IMR-90 (cell line): Measurements from ENCODE around the gene LY86. TPM values are rescaled to one million over a fixed set of nuclear protein-coding genes. Genes with fewer than 3 reads are reported as not detected.

Experiments used
- ATAC-seq: fragments of 200-7000 bp; cut with Tn5 transposase; 2 replicates; pipeline ENCODE4 v1.9.1; 2020; ENCODE audit warnings: low read depth, mild to moderate bottlenecking, moderate library complexity
- BruUV-seq: library from RNA; stranded (reverse); fragments of 400-500 nt; replicated peaks from 2 replicates; lab custom pipeline; 2021; lab: Mats Ljungman, UMichigan
- CTCF ChIA-PET: fragments of 300-600 bp; formaldehyde crosslinking; extraction: SDS; loops from one replicate; lab custom pipeline; 2021; ENCODE audit warnings: antibody characterized with exemption; lab: Yijun Ruan, JAX
- POLR2A ChIA-PET: fragments of 300-600 bp; sonication (Branson Sonifier 250); formaldehyde crosslinking; loops from one replicate; lab custom pipeline; 2022; ENCODE audit warnings: antibody characterized with exemption; ENCODE audit not compliant: unreplicated experiment; lab: Charles Lee
- DNase-seq: peaks from one replicate; pipeline ENCODE4 v3.0.0; 2013
- H2AFZ ChIP-seq: replicated peaks from 2 replicates; pipeline ENCODE3; 2013; ENCODE audit warnings: low read length, mild to moderate bottlenecking; ENCODE audit not compliant: poor library complexity
- H2AK5ac ChIP-seq: 2 replicates; pipeline ENCODE4 v1.6.1; 2013; ENCODE audit warnings: low read depth, low read length, inconsistent platforms
- H2AK9ac ChIP-seq: replicated peaks from 2 replicates; pipeline ENCODE3; 2013; ENCODE audit warnings: mild to moderate bottlenecking, low read depth, low read length, moderate library complexity; ENCODE audit not compliant: poor library complexity
- H2BK120ac ChIP-seq: 2 replicates; pipeline ENCODE4 v1.6.1; 2013; ENCODE audit warnings: low read depth, low read length, inconsistent platforms
- H2BK15ac ChIP-seq: 3 replicates; pipeline ENCODE4 v1.6.1; 2013; ENCODE audit warnings: low read depth, low read length, inconsistent platforms
- H2BK20ac ChIP-seq: 2 replicates; pipeline ENCODE4 v1.6.1; 2013; ENCODE audit warnings: low read depth, mild to moderate bottlenecking, inconsistent platforms, low read length, moderate library complexity
- H2BK5ac ChIP-seq: 2 replicates; pipeline ENCODE4 v1.6.1; 2013; ENCODE audit warnings: mild to moderate bottlenecking, low read depth, low read length, inconsistent platforms; ENCODE audit not compliant: poor library complexity, severe bottlenecking
- H3K14ac ChIP-seq: replicated peaks from 2 replicates; pipeline ENCODE4 v1.6.1; 2013; ENCODE audit warnings: low read depth, low read length, inconsistent platforms
- H3K18ac ChIP-seq: 2 replicates; pipeline ENCODE4 v1.6.1; 2013; ENCODE audit warnings: low read depth, low read length, control low read depth
- H3K23ac ChIP-seq: 2 replicates; pipeline ENCODE4 v1.6.1; 2013; ENCODE audit warnings: low read depth, low read length, inconsistent platforms
- H3K27ac ChIP-seq: 2 replicates; pipeline ENCODE4 v1.5.1; 2013; ENCODE audit warnings: mild to moderate bottlenecking, control low read depth, low read length; ENCODE audit not compliant: insufficient read depth
- H3K27me3 ChIP-seq: 2 replicates; pipeline ENCODE4 v1.6.1; 2013; ENCODE audit warnings: low read length; ENCODE audit not compliant: control insufficient read depth, insufficient read depth
- H3K36me3 ChIP-seq: 2 replicates; pipeline ENCODE4 v1.6.1; 2013; ENCODE audit warnings: low read length, mixed read lengths; ENCODE audit not compliant: control insufficient read depth, insufficient read depth
- H3K4ac ChIP-seq: 2 replicates; pipeline ENCODE4 v1.6.1; 2013; ENCODE audit warnings: low read depth, low read length, inconsistent platforms
- H3K4me1 ChIP-seq: 2 replicates; pipeline ENCODE4 v1.6.1; 2013; ENCODE audit warnings: low read length, mixed read lengths; ENCODE audit not compliant: control insufficient read depth, insufficient read depth
- H3K4me2 ChIP-seq: 2 replicates; pipeline ENCODE4 v1.6.1; 2013; ENCODE audit warnings: low read depth, mild to moderate bottlenecking, control low read depth, low read length, moderate library complexity
- H3K4me3 ChIP-seq: 2 replicates; pipeline ENCODE4 v1.5.1; 2013; ENCODE audit warnings: low read depth, mild to moderate bottlenecking, control low read depth, low read length, moderate library complexity; ENCODE audit not compliant: insufficient read depth
- H3K56ac ChIP-seq: 2 replicates; pipeline ENCODE4 v1.6.1; 2013; ENCODE audit warnings: low read length, inconsistent platforms; ENCODE audit not compliant: insufficient read depth; ENCODE audit errors: extremely low read depth
- H3K79me1 ChIP-seq, 2 experiments: 2 replicates each; pipeline ENCODE4 v1.6.1; 2013; ENCODE audit warnings: low read length in 2 of 2, inconsistent platforms in 1 of 2, low read depth in 1 of 2
- H3K9ac ChIP-seq: 2 replicates; pipeline ENCODE4 v1.6.1; 2013; ENCODE audit warnings: low read depth, low read length, control low read depth
- H3K9me1 ChIP-seq: 2 replicates; pipeline ENCODE4 v1.6.1; 2013; ENCODE audit warnings: low read length, inconsistent platforms; ENCODE audit not compliant: insufficient read depth
- H3K9me3 ChIP-seq: 2 replicates; pipeline ENCODE4 v1.6.1; 2013; ENCODE audit warnings: low read length; ENCODE audit not compliant: control insufficient read depth, insufficient read depth
- H4K20me1 ChIP-seq: 2 replicates; pipeline ENCODE4 v1.6.1; 2013; ENCODE audit warnings: low read length, inconsistent platforms; ENCODE audit not compliant: insufficient read depth
- H4K5ac ChIP-seq: 2 replicates; pipeline ENCODE4 v1.6.1; 2013; ENCODE audit warnings: mild to moderate bottlenecking, low read depth, low read length, control low read depth
- H4K8ac ChIP-seq, 2 experiments: 2 replicates each; pipeline ENCODE4 v1.6.1; 2013; ENCODE audit warnings: low read depth in 2 of 2, low read length in 2 of 2, control low read depth in 1 of 2, inconsistent platforms in 1 of 2
- H4K91ac ChIP-seq: 2 replicates; pipeline ENCODE4 v1.6.1; 2013; ENCODE audit warnings: low read depth, low read length, inconsistent platforms; ENCODE audit not compliant: insufficient read depth
- BHLHE40 ChIP-seq: fragments of 150-350 bp; IDR thresholded peaks from 2 replicates; pipeline ENCODE4 v1.6.1; 2016; ENCODE audit warnings: mild to moderate bottlenecking, low read depth, low read length
- CEBPB ChIP-seq: IDR thresholded peaks from 2 replicates; pipeline ENCODE4 v1.6.1; 2012; ENCODE audit warnings: low read depth, low read length, improper control_type of control experiment
- CHD1 ChIP-seq: IDR thresholded peaks from 2 replicates; pipeline ENCODE4 v1.6.1; 2012; ENCODE audit warnings: low read depth, low read length, improper control_type of control experiment
- FOS ChIP-seq: fragments of 150-350 bp; IDR thresholded peaks from 2 replicates; pipeline ENCODE4 v1.6.1; 2016; ENCODE audit warnings: low read depth, low read length
- MAFK ChIP-seq: IDR thresholded peaks from 2 replicates; pipeline ENCODE4 v1.6.1; 2012; ENCODE audit warnings: low read depth, low read length, improper control_type of control experiment
- MAZ ChIP-seq: IDR thresholded peaks from 2 replicates; pipeline ENCODE4 v1.6.1; 2012; ENCODE audit warnings: low read depth, mild to moderate bottlenecking, low read length, improper control_type of control experiment, moderate library complexity, borderline replicate concordance
- MXI1 ChIP-seq: IDR thresholded peaks from 2 replicates; pipeline ENCODE4 v1.6.1; 2012; ENCODE audit warnings: low read depth, mild to moderate bottlenecking, low read length, moderate library complexity, borderline replicate concordance
- NFE2L2 ChIP-seq: fragments of 150-350 bp; IDR thresholded peaks from 2 replicates; pipeline ENCODE4 v1.6.1; 2016; ENCODE audit warnings: low read depth, mild to moderate bottlenecking, low read length
- POLR2A ChIP-seq: IDR thresholded peaks from 2 replicates; pipeline ENCODE4 v1.6.1; 2012; ENCODE audit warnings: mild to moderate bottlenecking, low read depth, low read length
- RAD21 ChIP-seq: IDR thresholded peaks from 2 replicates; pipeline ENCODE4 v1.6.1; 2012; ENCODE audit warnings: low read length, improper control_type of control experiment
- RCOR1 ChIP-seq: IDR thresholded peaks from 2 replicates; pipeline ENCODE4 v1.6.1; 2012; ENCODE audit warnings: mild to moderate bottlenecking, low read length, improper control_type of control experiment; ENCODE audit not compliant: insufficient replicate concordance
- RFX5 ChIP-seq: IDR thresholded peaks from 2 replicates; pipeline ENCODE4 v1.8.0; 2012; ENCODE audit warnings: low read depth, mild to moderate bottlenecking, low read length, moderate library complexity
- SMC3 ChIP-seq: fragments of 150-350 bp; IDR thresholded peaks from 2 replicates; pipeline ENCODE4 v1.6.1; 2016; ENCODE audit warnings: low read depth, mild to moderate bottlenecking, antibody characterized with exemption, low read length, moderate library complexity
- USF2 ChIP-seq: fragments of 150-350 bp; IDR thresholded peaks from 2 replicates; pipeline ENCODE4 v1.6.1; 2017; ENCODE audit warnings: mild to moderate bottlenecking, antibody characterized with exemption, low read length, low read depth
- WGBS, 2 experiments: methylation state at CpG; one replicate each; pipeline versions ENCODE4 v1.1.5 to v1.1.7; 2013; ENCODE audit warnings: missing lambda C conversion rate in 2 of 2; ENCODE audit not compliant: insufficient read length in 1 of 2; ENCODE audit errors: extremely low coverage in 2 of 2; 5-methylcytosine and 5-hydroxymethylcytosine counted together
- dilution Hi-C: fragments of 300-500 bp; cut with HindIII; formaldehyde crosslinking; loops from one replicate; pipeline ENCODE4 v1.14.3; 2018; ENCODE audit warnings: low sequenced_read_pairs; ENCODE audit not compliant: unreplicated experiment
- in situ Hi-C: fragments of 300-500 bp; cut with MboI; formaldehyde crosslinking; loops from 3 replicates; pipeline ENCODE4 v1.14.3; 2019; ENCODE audit warnings: low sequenced_read_pairs, inconsistent platforms, mixed read lengths
- intact Hi-C: fragments of 100-400 bp; cut with micrococcal nuclease; formaldehyde crosslinking; loops from 2 replicates; pipeline ENCODE4 v1.10.0; 2022
- polyA plus RNA-seq, 3 experiments: library from polyadenylated mRNA; depleted of rRNA; stranded (reverse); fragments of >200 nt; gene quantifications; 2 replicates each; pipeline ENCODE4 v1.2.3, GENCODE V29; 2012; ENCODE audit warnings: low replicate concordance in 1 of 3
- total RNA-seq: library from RNA; depleted of rRNA; stranded (reverse); fragments of >200 nt; gene quantifications from 2 replicates; pipeline ENCODE4 v1.2.3, GENCODE V29; 2012
- TF ChIP-seq, protein P1 (sequence below): fragments of 150-350 bp; IDR thresholded peaks from 2 replicates; pipeline ENCODE4 v1.6.1; 2016; ENCODE audit warnings: low read depth, mild to moderate bottlenecking, low read length, moderate library complexity, borderline replicate concordance
- TF ChIP-seq, protein P2 (sequence below): conservative IDR thresholded peaks from 2 replicates; pipeline ENCODE4 v1.5.1; 2012; ENCODE audit warnings: mild to moderate bottlenecking, low read depth, low read length, improper control_type of control experiment

LY86 gene
- total and polyA plus RNA-seq, 2 of the 4 experiments (the other 2 are of a cell fraction), result not detected

GRCh38 chr6:6557886-6558285 is 30.6 kb upstream of the LY86 start:
- Histone ChIP-seq H4K91ac (no peak overlapping the region), H2BK15ac (no peak overlapping the region), H3K27me3 (no peaks in the 10 kb centered on the region), H3K4me2 (no peak overlapping the region), H3K9me3 (no peaks in the 10 kb centered on the region), H3K4ac (no peak overlapping the region), H4K20me1 (no peaks in the 10 kb centered on the region), H2AFZ (no peak overlapping the region), H2BK5ac (no peak overlapping the region), H4K5ac (no peak overlapping the region), H2BK120ac (no peak overlapping the region), H3K56ac (no peak overlapping the region), H3K4me3 (no peak overlapping the region), H2AK9ac (no peak overlapping the region), H3K4me1 (no peaks in the 10 kb centered on the region), H3K23ac (no peak overlapping the region), H2AK5ac (no peak overlapping the region), H3K9ac (no peak overlapping the region), H3K9me1 (no peaks in the 10 kb centered on the region), H4K8ac (no peak overlapping the region), H2BK20ac (no peak overlapping the region), H3K14ac (no peak overlapping the region), H3K18ac (no peak overlapping the region), H3K79me1 (no peaks in the 10 kb centered on the region), H3K36me3 (no peaks in the 10 kb centered on the region), H3K27ac (no peak overlapping the region)
- intact Hi-C loops (no loop called here), dilution Hi-C loops (no loop called here), in situ Hi-C loops (no loop called here)
- 89% methylated on average over 1 of the region's 7 CpGs; no CpG with 5 or more reads in 1 of the 2 experiments for WGBS, 2 experiments
- DNase-seq (no peak), ATAC-seq (no peak)
- BruUV-seq, result no TSS peak
- TF ChIP-seq, protein P1, sequence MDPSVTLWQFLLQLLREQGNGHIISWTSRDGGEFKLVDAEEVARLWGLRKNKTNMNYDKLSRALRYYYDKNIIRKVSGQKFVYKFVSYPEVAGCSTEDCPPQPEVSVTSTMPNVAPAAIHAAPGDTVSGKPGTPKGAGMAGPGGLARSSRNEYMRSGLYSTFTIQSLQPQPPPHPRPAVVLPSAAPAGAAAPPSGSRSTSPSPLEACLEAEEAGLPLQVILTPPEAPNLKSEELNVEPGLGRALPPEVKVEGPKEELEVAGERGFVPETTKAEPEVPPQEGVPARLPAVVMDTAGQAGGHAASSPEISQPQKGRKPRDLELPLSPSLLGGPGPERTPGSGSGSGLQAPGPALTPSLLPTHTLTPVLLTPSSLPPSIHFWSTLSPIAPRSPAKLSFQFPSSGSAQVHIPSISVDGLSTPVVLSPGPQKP, result no peak
- no peak for TF ChIP-seq USF2
- no peak for TF ChIP-seq NFE2L2
- no peak for TF ChIP-seq RFX5
- TF ChIP-seq MAZ, result no peak
- no peak for TF ChIP-seq CEBPB
- no peak for TF ChIP-seq CHD1
- TF ChIP-seq, protein P2, sequence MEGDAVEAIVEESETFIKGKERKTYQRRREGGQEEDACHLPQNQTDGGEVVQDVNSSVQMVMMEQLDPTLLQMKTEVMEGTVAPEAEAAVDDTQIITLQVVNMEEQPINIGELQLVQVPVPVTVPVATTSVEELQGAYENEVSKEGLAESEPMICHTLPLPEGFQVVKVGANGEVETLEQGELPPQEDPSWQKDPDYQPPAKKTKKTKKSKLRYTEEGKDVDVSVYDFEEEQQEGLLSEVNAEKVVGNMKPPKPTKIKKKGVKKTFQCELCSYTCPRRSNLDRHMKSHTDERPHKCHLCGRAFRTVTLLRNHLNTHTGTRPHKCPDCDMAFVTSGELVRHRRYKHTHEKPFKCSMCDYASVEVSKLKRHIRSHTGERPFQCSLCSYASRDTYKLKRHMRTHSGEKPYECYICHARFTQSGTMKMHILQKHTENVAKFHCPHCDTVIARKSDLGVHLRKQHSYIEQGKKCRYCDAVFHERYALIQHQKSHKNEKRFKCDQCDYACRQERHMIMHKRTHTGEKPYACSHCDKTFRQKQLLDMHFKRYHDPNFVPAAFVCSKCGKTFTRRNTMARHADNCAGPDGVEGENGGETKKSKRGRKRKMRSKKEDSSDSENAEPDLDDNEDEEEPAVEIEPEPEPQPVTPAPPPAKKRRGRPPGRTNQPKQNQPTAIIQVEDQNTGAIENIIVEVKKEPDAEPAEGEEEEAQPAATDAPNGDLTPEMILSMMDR, result no peak
- no peak for TF ChIP-seq FOS
- TF ChIP-seq MAFK, result no peak
- TF ChIP-seq MXI1, result no peak
- no peak for TF ChIP-seq RAD21
- no peak for TF ChIP-seq BHLHE40
- no peak for TF ChIP-seq RCOR1
- TF ChIP-seq POLR2A, result no peak
- TF ChIP-seq SMC3, result no peak
- ChIA-PET POLR2A (no interaction called here), CTCF (no interaction called here)
